ENCODE measurements around the gene ANTXR2. TPM values are rescaled to one million over a fixed set of nuclear protein-coding genes. Genes with fewer than 3 reads are reported as not detected.

The ANTXR2 gene
- total and polyA plus RNA-seq, 2 of the 8 experiments (the other 6 are each of a cell fraction or from before 2014, with no cell fraction given) = 1.1 to 7.5 TPM

DNA sequence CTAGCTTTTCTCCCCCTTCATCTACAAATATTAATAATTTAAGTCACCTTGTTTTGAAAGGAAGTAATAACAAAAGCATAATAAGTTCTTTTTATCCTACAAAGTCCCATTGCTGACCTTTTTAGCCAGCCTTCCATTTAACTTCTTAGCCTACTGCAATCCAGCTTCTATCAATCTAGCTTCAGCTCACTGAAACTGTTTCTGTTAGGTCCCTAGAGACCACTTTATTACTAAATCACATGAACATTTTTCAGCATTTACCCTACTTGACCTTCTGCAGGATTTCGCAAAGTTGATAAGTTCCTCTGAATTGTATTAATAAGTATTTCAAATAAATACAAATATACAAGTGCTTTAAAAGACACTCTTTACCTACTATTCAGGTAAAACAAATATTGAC, 186.5 kb downstream of the ANTXR2 start:
- no peaks in the 10 kb centered on the region for H3K79me1 ChIP-seq (ENCODE audit: low read depth, low read length)
- H3K23me2 ChIP-seq (ENCODE audit: low read depth, low read length) = no peaks in the 10 kb centered on the region
- ChIA-PET CTCF (ENCODE audit: partially characterized antibody) (interaction anchor here (0.6 kb wide), 1 partner anchor 31 kb away, joined by 3 read pairs; no protein-coding TSS in a partner anchor), POLR2A (ENCODE audit: partially characterized antibody) (no interaction called here)
- no peak for DNase-seq (ENCODE audit: low read depth in 1 of 2, low spot score in 2 of 2)
- H2BK12ac ChIP-seq (ENCODE audit: low read depth, low read length) = no peak overlapping the region
- H4K5ac ChIP-seq (ENCODE audit: insufficient read length, low read depth, low read length) = no peak overlapping the region
- no peak overlapping the region for H3K18ac ChIP-seq (ENCODE audit: extremely low read depth, low read length)
- WGBS, 2 experiments (ENCODE audit: extremely low coverage in 1 of 2, insufficient coverage in 1 of 2, insufficient read length in 1 of 2, insufficient replicate concordance in 2 of 2, low coverage in 1 of 2, low lambda C conversion rate in 2 of 2, missing lambda C conversion rate in 1 of 2) = 93% methylated on average over 1 of the region's 1 CpG; no CpG with 5 or more reads in 1 of the 2 experiments
- no peak overlapping the region for H3K9ac ChIP-seq (replicated peaks in 1 of 4; ENCODE audit: extremely low read depth in 1 of 4, low read depth in 3 of 4, low read length in 3 of 4)
- no peak overlapping the region for H3K4me3 ChIP-seq (ENCODE audit: extremely low read depth in 1 of 4, insufficient read depth in 2 of 4, low read depth in 3 of 4, low read length in 4 of 4)
- no peak for FAIRE-seq
- H4K8ac ChIP-seq (ENCODE audit: extremely low read depth, insufficient read depth, low read length) = no peak overlapping the region
- H3K27ac ChIP-seq (ENCODE audit: low read depth, low read length) = no peak overlapping the region
- no peak overlapping the region for H2BK20ac ChIP-seq (ENCODE audit: low read length)
- H3K4ac ChIP-seq (replicated peaks; ENCODE audit: insufficient read length, low read depth, low read length) = no peak overlapping the region
- no peaks in the 10 kb centered on the region for H3K4me1 ChIP-seq (replicated peaks in 1 of 4; ENCODE audit: control insufficient read depth in 3 of 4, insufficient read depth in 4 of 4, low read length in 3 of 4)
- no peaks in the 10 kb centered on the region for H3K36me3 ChIP-seq (ENCODE audit: control insufficient read depth in 2 of 4, insufficient read depth in 4 of 4, low read length in 3 of 4)
- H3K9me3 ChIP-seq (ENCODE audit: insufficient read depth in 2 of 2, low read depth in 1 of 2, low read length in 1 of 2) = no peaks in the 10 kb centered on the region
- H2BK15ac ChIP-seq (ENCODE audit: low read length) = no peak overlapping the region
- no peak overlapping the region for H3K4me2 ChIP-seq (ENCODE audit: insufficient read depth in 1 of 2, low read depth in 2 of 2, low read length in 2 of 2)
- no peak overlapping the region for H3K23ac ChIP-seq (ENCODE audit: insufficient read length)
- H3K27me3 ChIP-seq (replicated peaks in 1 of 4; ENCODE audit: control insufficient read depth in 3 of 4, extremely low read depth in 1 of 4, insufficient read depth in 3 of 4, low read length in 3 of 4) = peaks cover 0 to 1% (median 0%) of the 10 kb centered on the region in 4 experiments; a peak in 1 of 7 replicates
- no peak overlapping the region for H2BK5ac ChIP-seq (ENCODE audit: low read depth, low read length)
- no peaks in the 10 kb centered on the region for H4K20me1 ChIP-seq (replicated peaks in 1 of 2; ENCODE audit: control insufficient read depth in 1 of 2, insufficient read depth in 2 of 2, low read length in 2 of 2)
- H3K79me2 ChIP-seq (ENCODE audit: control insufficient read depth in 1 of 2, insufficient read depth in 2 of 2, low read length in 2 of 2) = no peaks in the 10 kb centered on the region
- H2BK120ac ChIP-seq (replicated peaks; ENCODE audit: low read depth, low read length) = no peak overlapping the region
- TF ChIP-seq POLR2AphosphoS5 (IDR thresholded peaks at IDR 0.05; ENCODE audit: low read depth, low read length) (no peak), EZH2 (IDR thresholded peaks at IDR 0.05; ENCODE audit: low read depth, low read length, severe bottlenecking) (no peak), PHF8 (conservative IDR thresholded peaks at IDR 0.05; ENCODE audit: low read depth, low read length) (no peak)
- no peak overlapping the region for H3K14ac ChIP-seq (ENCODE audit: insufficient read length)
- H2AK5ac ChIP-seq (ENCODE audit: low read depth, low read length) = no peak overlapping the region
- no peak overlapping the region for H2AFZ ChIP-seq (ENCODE audit: low read length)
- H3K56ac ChIP-seq (replicated peaks; ENCODE audit: insufficient read length, low read depth, low read length) = no peak overlapping the region
- no peak overlapping the region for H4K91ac ChIP-seq (replicated peaks; ENCODE audit: insufficient read length, low read length)

All from H1 (cell line).